OCI-LY7 (cell line): ENCODE data around the gene BIK. TPM values are rescaled to one million over a fixed set of nuclear protein-coding genes. Genes with fewer than 3 reads are reported as not detected.

ENCODE experiments used
- BruUV-seq: library from RNA; stranded (reverse); fragments of 400-500 nt; replicated peaks from 2 replicates; lab custom pipeline; 2021; lab: Mats Ljungman, UMichigan
- CTCF ChIA-PET: fragments of 300-600 bp; sonication (Branson Sonifier 250); formaldehyde crosslinking; loops from one replicate; lab custom pipeline; 2022; ENCODE audit warnings: antibody characterized with exemption; ENCODE audit not compliant: unreplicated experiment; lab: Charles Lee
- POLR2A ChIA-PET: fragments of 300-600 bp; sonication (Branson Sonifier 250); formaldehyde crosslinking; loops from one replicate; lab custom pipeline; 2022; ENCODE audit warnings: antibody characterized with exemption; lab: Charles Lee
- DNase-seq: peaks from one replicate; pipeline ENCODE4 v3.0.0-alpha.2; 2015; ENCODE audit warnings: low spot score
- H2AFZ ChIP-seq: fragments of 200-600 bp; sonication (generic), shearing (Covaris generic); 2 replicates; pipeline ENCODE4 v1.6.1; 2014; ENCODE audit warnings: mild to moderate bottlenecking, antibody characterized with exemption, low read length, moderate library complexity
- H3K27ac ChIP-seq: fragments of 200-600 bp; sonication (generic); 2 replicates; pipeline ENCODE4 v1.5.1; 2014; ENCODE audit warnings: mixed run types, low read depth, mild to moderate bottlenecking, moderate library complexity, low read length, inconsistent platforms; ENCODE audit not compliant: poor library complexity, severe bottlenecking
- H3K36me3 ChIP-seq: fragments of 200-600 bp; sonication (generic); 2 replicates; pipeline ENCODE4 v1.6.1; 2014; ENCODE audit warnings: mild to moderate bottlenecking, antibody characterized with exemption, low read length, moderate library complexity, mixed read lengths; ENCODE audit not compliant: insufficient read depth
- H3K4me1 ChIP-seq: fragments of 200-600 bp; sonication (generic); 2 replicates; pipeline ENCODE4 v1.5.1; 2014; ENCODE audit warnings: mild to moderate bottlenecking, low read length; ENCODE audit not compliant: insufficient read depth, poor library complexity, severe bottlenecking
- H3K4me2 ChIP-seq: fragments of 200-600 bp; sonication (generic); 2 replicates; pipeline ENCODE4 v1.6.1; 2014; ENCODE audit warnings: mild to moderate bottlenecking, low read length
- H3K4me3 ChIP-seq: fragments of 200-600 bp; sonication (generic); 2 replicates; pipeline ENCODE4 v1.5.1; 2014; ENCODE audit warnings: mild to moderate bottlenecking, low read depth, low read length; ENCODE audit not compliant: poor library complexity, severe bottlenecking
- H3K79me2 ChIP-seq: fragments of 200-600 bp; sonication (generic); 2 replicates; pipeline ENCODE4 v1.6.1; 2016; ENCODE audit warnings: low read depth, mild to moderate bottlenecking, low read length, moderate library complexity, mixed read lengths; ENCODE audit not compliant: insufficient read depth
- H3K9me2 ChIP-seq: fragments of 200-600 bp; sonication (generic); 2 replicates; pipeline ENCODE4 v1.6.1; 2016; ENCODE audit warnings: mild to moderate bottlenecking, low read length, mixed read lengths; ENCODE audit not compliant: insufficient read depth
- H3K9me3 ChIP-seq: fragments of 200-600 bp; sonication (generic); 2 replicates; pipeline ENCODE4 v1.6.1; 2014; ENCODE audit warnings: mild to moderate bottlenecking, mixed run types, low read length, mixed read lengths
- H4K20me1 ChIP-seq: fragments of 200-600 bp; sonication (generic); 2 replicates; pipeline ENCODE4 v1.6.1; 2014; ENCODE audit warnings: mild to moderate bottlenecking, antibody characterized with exemption, low read length, moderate library complexity, mixed read lengths; ENCODE audit not compliant: insufficient read depth
- EZH2phosphoT487 ChIP-seq: fragments of 200-600 bp; sonication (generic); IDR thresholded peaks from 2 replicates; pipeline ENCODE4 v1.6.1; 2018; ENCODE audit warnings: low read depth, borderline replicate concordance, mild to moderate bottlenecking, mixed run types, antibody characterized with exemption, low read length, moderate library complexity, mixed read lengths
- intact Hi-C: fragments of 100-400 bp; cut with micrococcal nuclease; formaldehyde crosslinking; loops from one replicate; pipeline ENCODE4 v1.10.0; 2022; ENCODE audit not compliant: unreplicated experiment
- total RNA-seq, 2 experiments: library from RNA; depleted of rRNA in 1 of 2; stranded (reverse); fragments of >200 nt in 1 of 2; shearing (Covaris generic) in 1 of 2; gene quantifications; 2 replicates each; pipeline ENCODE4 v1.2.3, GENCODE V29; 2014 to 2022
- TF ChIP-seq, protein P1 (sequence below): fragments of 200-600 bp; sonication (generic); conservative IDR thresholded peaks from 2 replicates; pipeline ENCODE4 v1.5.1; 2014; ENCODE audit warnings: mild to moderate bottlenecking, antibody characterized with exemption, low read length, moderate library complexity, mixed read lengths

BIK gene
- total RNA-seq, 2 experiments from 2014 or later: 88.4 to 143 TPM

DNA sequence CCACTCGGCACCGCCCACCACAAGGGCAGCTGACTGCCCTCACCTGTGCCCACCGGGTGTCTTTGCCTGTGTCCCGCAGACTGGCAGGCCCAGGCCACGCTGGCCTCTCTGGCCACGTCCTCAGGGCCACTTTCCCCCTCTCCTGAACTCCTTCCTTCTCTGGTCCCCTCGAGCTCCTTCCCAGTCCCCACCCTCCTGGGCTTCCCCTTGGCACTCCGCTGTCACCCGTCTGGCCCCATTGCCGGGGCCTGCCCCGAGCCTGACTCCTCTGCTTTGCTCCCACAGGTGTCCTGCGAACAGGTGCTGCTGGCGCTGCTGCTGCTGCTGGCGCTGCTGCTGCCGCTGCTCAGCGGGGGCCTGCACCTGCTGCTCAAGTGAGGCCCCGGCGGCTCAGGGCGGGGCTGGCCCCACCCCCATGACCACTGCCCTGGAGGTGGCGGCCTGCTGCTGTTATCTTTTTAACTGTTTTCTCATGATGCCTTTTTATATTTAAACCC, 18.4 kb downstream of the BIK start:
- intact Hi-C loops: no loop called here
- Histone ChIP-seq H3K79me2 (peaks cover 26% of the 10 kb centered on the region), H3K9me3 (no peaks in the 10 kb centered on the region), H3K4me2 (peak overlapping the region; percentile 81), H3K4me1 (peaks cover 64% of the 10 kb centered on the region), H3K9me2 (no peaks in the 10 kb centered on the region), H3K4me3 (peak overlapping the region; percentile 50), H3K36me3 (peaks cover 97% of the 10 kb centered on the region), H4K20me1 (peaks cover 4% of the 10 kb centered on the region; the same call in 1 of the 2 replicates), H3K27ac (peak overlapping the region; percentile 96), H2AFZ (no peak overlapping the region)
- POLR2A ChIA-PET: interaction anchor here (1.5 kb wide), 1 partner anchor 15 kb away, joined by 4 read pairs; no protein-coding TSS in a partner anchor
- DNase-seq: peak; percentile 88
- TF ChIP-seq, protein P1, sequence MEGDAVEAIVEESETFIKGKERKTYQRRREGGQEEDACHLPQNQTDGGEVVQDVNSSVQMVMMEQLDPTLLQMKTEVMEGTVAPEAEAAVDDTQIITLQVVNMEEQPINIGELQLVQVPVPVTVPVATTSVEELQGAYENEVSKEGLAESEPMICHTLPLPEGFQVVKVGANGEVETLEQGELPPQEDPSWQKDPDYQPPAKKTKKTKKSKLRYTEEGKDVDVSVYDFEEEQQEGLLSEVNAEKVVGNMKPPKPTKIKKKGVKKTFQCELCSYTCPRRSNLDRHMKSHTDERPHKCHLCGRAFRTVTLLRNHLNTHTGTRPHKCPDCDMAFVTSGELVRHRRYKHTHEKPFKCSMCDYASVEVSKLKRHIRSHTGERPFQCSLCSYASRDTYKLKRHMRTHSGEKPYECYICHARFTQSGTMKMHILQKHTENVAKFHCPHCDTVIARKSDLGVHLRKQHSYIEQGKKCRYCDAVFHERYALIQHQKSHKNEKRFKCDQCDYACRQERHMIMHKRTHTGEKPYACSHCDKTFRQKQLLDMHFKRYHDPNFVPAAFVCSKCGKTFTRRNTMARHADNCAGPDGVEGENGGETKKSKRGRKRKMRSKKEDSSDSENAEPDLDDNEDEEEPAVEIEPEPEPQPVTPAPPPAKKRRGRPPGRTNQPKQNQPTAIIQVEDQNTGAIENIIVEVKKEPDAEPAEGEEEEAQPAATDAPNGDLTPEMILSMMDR: no peak
- TF ChIP-seq EZH2phosphoT487: no peak
- no TSS peak for BruUV-seq
- CTCF ChIA-PET: no interaction called here

DNA sequence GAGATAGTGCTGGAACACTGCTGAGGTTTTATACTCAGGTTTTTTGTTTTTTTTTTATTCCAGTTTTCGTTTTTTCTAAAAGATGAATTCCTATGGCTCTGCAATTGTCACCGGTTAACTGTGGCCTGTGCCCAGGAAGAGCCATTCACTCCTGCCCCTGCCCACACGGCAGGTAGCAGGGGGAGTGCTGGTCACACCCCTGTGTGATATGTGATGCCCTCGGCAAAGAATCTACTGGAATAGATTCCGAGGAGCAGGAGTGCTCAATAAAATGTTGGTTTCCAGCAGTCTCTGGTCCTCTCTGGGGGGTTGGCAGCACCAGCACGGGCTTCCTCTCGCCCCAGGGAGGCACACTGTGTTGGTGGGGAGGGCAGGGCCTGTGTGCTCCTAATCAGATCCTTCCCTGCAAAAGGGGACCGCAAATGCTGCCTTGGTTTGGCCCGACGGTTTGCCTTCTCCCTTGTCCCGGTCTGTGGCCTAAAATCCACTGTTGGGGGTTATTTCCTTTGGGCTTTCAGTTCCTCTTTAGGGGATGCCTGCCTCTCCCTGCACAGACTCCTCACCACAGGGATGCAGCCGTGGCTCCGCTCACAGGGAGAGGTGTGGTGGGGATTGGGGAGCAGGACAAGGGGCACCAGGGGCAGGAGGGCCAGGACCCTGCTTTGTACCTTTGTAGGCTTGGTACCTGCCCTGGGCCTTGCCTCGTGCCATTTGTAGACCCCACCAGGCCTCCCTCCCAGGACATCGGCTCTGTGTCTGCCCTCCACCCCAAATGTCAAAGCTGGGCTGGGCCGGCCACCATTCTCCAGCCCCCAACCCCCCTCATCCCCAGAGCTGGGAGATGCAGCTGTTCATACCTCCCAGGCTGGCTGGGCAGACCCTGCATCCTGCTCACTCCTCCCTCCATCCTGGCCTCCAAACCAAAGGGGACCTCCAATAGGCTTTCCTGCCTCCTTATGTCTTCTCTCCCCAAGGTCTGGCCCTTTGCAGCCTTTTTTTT, 19.2 kb downstream of the BIK start:
- peaks cover 4% of the 10 kb centered on the region; the same call in 1 of the 2 replicates for H4K20me1 ChIP-seq
- peaks cover 56% of the 10 kb centered on the region for H3K4me1 ChIP-seq
- H3K4me3 ChIP-seq: peak overlapping the region; percentile 4
- peak overlapping the region; percentile 96 for H3K27ac ChIP-seq
- intact Hi-C loops: no loop called here
- DNase-seq: no peak
- no peaks in the 10 kb centered on the region for H3K9me2 ChIP-seq
- peaks cover 19% of the 10 kb centered on the region; the same call in 1 of the 2 replicates for H3K79me2 ChIP-seq
- TF ChIP-seq, protein P1: no peak
- TF ChIP-seq EZH2phosphoT487: no peak
- CTCF ChIA-PET: no interaction called here
- no TSS peak for BruUV-seq
- H3K9me3 ChIP-seq: no peaks in the 10 kb centered on the region
- POLR2A ChIA-PET: no interaction called here
- peak overlapping the region; percentile 81 for H3K4me2 ChIP-seq
- no peak overlapping the region for H2AFZ ChIP-seq
- peaks cover 97% of the 10 kb centered on the region for H3K36me3 ChIP-seq
